GM12891 (cell line): Measurements from ENCODE around the gene FBXL20. TPM values are rescaled to one million over a fixed set of nuclear protein-coding genes. Genes with fewer than 3 reads are reported as not detected.
"Not testable (repeated sequence)": the region's sequence is repeated elsewhere in the genome, so short reads cannot be mapped to it uniquely, and the experiment has no call there.

Experiments used
- DNase-seq: peaks from one replicate; pipeline ENCODE4 v3.0.0; 2011; ENCODE audit warnings: low spot score; ENCODE audit not compliant: insufficient read length
- FAIRE-seq: peaks from 2 replicates; lab custom pipeline; 2011; peaks lifted over from hg19 to GRCh38; lab: Jason Lieb, UNC
- PAX5 ChIP-seq: IDR thresholded peaks from 2 replicates; pipeline ENCODE4 v1.6.1; 2011; ENCODE audit warnings: low read length, moderate library complexity, mild to moderate bottlenecking; ENCODE audit not compliant: insufficient read depth, severe bottlenecking
- POLR2A ChIP-seq: IDR thresholded peaks from 2 replicates; pipeline ENCODE4 v1.6.1; 2011; ENCODE audit warnings: low read depth, low read length, control low read depth
- POLR2AphosphoS5 ChIP-seq: IDR thresholded peaks from 2 replicates; pipeline ENCODE4 v1.6.1; 2011; ENCODE audit warnings: low read depth, low read length, control low read depth
- POU2F2 ChIP-seq: IDR thresholded peaks from 2 replicates; pipeline ENCODE4 v1.6.1; 2011; ENCODE audit warnings: low read depth, mild to moderate bottlenecking, control low read depth, low read length, moderate library complexity
- SPI1 ChIP-seq: IDR thresholded peaks from 2 replicates; pipeline ENCODE4 v1.6.1; 2011; ENCODE audit warnings: low read depth, low read length, control low read depth
- TAF1 ChIP-seq: IDR thresholded peaks from 2 replicates; pipeline ENCODE4 v1.6.1; 2011; ENCODE audit warnings: low read depth, low read length, control low read depth
- polyA plus RNA-seq: library from polyadenylated mRNA; unstranded; fragments of >200 nt; gene quantifications from one replicate; pipeline ENCODE4 v1.2.1, GENCODE V29; 2012; ENCODE audit warnings: low read depth, missing spikeins, inconsistent platforms; ENCODE audit not compliant: missing spikeins

FBXL20 gene, protein sequence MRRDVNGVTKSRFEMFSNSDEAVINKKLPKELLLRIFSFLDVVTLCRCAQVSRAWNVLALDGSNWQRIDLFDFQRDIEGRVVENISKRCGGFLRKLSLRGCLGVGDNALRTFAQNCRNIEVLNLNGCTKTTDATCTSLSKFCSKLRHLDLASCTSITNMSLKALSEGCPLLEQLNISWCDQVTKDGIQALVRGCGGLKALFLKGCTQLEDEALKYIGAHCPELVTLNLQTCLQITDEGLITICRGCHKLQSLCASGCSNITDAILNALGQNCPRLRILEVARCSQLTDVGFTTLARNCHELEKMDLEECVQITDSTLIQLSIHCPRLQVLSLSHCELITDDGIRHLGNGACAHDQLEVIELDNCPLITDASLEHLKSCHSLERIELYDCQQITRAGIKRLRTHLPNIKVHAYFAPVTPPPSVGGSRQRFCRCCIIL
- polyA plus RNA-seq: 1.7 TPM

DNA sequence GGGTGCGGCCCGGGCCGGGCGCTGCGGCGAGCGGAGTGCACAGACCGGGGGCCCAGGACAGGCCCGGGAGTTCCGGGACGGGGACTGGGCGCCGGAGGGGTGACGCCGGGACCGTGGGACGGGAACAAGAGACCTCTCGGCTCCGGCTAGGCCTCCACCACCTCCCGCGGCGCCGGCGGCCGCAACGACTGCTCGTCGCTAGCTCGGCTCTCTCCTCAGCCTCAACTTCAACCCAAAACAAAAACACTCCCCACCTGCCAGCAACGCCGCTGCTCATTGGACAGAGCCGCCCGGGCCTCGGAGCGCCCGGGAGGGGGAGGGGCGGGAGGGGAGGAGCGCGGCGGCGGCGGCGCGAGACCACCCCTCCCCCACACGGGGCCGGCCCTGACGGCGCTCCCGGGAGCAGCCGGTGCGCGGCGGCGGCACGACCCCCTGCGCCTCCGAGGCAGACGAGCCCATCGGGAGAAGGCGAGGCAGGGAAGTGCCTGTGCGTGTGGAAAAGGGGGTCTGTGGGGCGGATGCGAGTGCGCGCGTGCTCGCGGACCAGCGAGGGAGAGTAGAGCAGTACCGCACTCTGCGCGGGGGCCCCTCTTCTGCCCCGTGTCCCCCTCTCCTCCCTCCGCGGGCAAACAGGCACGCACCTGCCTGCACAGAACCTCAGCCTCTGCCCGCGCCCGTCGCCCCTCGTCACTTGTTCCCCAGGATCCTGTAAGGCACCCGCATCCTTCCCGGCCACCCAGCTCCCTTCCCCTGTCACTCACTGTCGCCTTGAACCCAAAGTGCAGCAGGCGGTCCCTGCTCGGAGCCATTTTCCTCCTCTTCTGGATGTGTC, at the start of gene FBXL20:
FBXL20 (minus strand) TSS at position 215 of the 832 bp plus-strand sequence. CDS start 224 bp downstream, outside the sequence.
- peak; percentile 97 for DNase-seq
- TF ChIP-seq TAF1: peak; percentile 59; the same call in 1 of the 2 replicates
- peak; percentile 81 for TF ChIP-seq POLR2AphosphoS5
- TF ChIP-seq POU2F2: no peak
- peak; percentile 89 for TF ChIP-seq POLR2A
- TF ChIP-seq PAX5: peak; percentile 76
- no peak for TF ChIP-seq SPI1
- peak; percentile 93 for FAIRE-seq

- peak; percentile 85 for DNase-seq
- peak; percentile 92 for FAIRE-seq
- TF ChIP-seq POLR2AphosphoS5 (peak; percentile 88), POLR2A (peak; percentile 95), TAF1 (peak; percentile 98), SPI1 (peak; percentile 79), POU2F2 (peak; percentile 57; the same call in 1 of the 2 replicates), PAX5 (peak; percentile 28)
Measured at GRCh38 chr17:39450847-39451581, 49.6 kb upstream of the FBXL20 start, which contains the start of gene MED1. Gene MED1 (minus strand): TSS chr17:39451263. CDS start chr17:39451062, 201 bp downstream.

- DNase-seq (no peak), FAIRE-seq (no peak)
- no peak for TF ChIP-seq SPI1
- TF ChIP-seq POLR2AphosphoS5: no peak
- no peak for TF ChIP-seq POU2F2
- no peak for TF ChIP-seq PAX5
- TF ChIP-seq POLR2A: no peak
- no peak for TF ChIP-seq TAF1
Measured at GRCh38 chr17:39450051-39450450, 48.6 kb upstream of the FBXL20 start.

GRCh38 chr17:39447561-39447960, 46.1 kb upstream of the FBXL20 start:
- no peak for TF ChIP-seq POLR2AphosphoS5
- TF ChIP-seq POU2F2: no peak
- no peak for TF ChIP-seq PAX5
- DNase-seq: no peak
- FAIRE-seq: no peak

DNA sequence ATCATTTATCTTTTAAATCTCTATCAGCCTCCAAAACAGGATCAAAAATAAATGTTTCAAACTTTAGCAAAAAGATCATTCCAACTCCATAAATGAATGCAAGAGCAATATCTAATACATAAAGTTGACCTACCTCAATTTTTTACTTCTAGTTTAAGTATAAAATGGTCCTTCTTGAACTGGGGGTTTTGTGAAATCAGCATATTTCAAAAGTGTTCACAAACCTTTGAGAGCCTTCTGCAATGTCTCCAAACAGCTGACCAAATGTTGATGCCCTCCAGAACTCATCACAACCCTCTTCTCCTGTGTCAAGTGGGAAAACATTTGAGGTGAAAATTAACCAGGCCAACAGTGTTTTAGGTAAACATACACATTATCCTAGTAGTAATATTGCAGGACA, 41.9 kb upstream of the FBXL20 start:
- TF ChIP-seq SPI1 (no peak), PAX5 (no peak), POLR2AphosphoS5 (no peak), POU2F2 (no peak), POLR2A (no peak), TAF1 (no peak)
- DNase-seq (no peak), FAIRE-seq (no peak)

- DNase-seq, FAIRE-seq: not testable (repeated sequence)
Measured at GRCh38 chr17:39439868-39440267, 38.4 kb upstream of the FBXL20 start.

DNA sequence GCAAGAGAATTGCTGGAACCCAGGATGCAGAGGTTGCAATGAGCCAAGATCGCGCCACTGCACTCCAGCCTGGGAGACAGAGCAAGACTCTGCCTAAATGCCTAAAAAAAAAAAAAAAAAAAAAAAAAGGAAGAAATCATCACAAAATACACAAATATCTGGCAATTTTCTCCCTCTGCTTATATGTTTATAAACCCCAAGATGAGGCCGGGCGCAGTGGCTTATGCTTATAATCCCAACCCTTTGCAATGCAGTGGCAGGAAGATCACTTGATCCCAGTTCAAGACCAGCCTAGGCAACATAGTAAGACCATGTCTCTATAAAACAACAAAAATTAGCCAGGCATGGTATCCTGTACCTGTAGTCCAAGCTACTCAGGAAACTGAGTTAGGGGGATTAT, 28.2 kb upstream of the FBXL20 start:
- no peak for TF ChIP-seq POU2F2
- TF ChIP-seq POLR2A: no peak
- TF ChIP-seq TAF1: no peak
- no peak for TF ChIP-seq POLR2AphosphoS5
- no peak for TF ChIP-seq SPI1
- no peak for TF ChIP-seq PAX5
- DNase-seq: no peak
- FAIRE-seq: no peak

- DNase-seq (no peak), FAIRE-seq (no peak)
- TF ChIP-seq POLR2A (no peak), SPI1 (no peak), POU2F2 (no peak), POLR2AphosphoS5 (no peak), TAF1 (no peak)
Measured at GRCh38 chr17:39416141-39416540, 14.7 kb upstream of the FBXL20 start.

- no peak for DNase-seq
- FAIRE-seq: no peak
- TF ChIP-seq SPI1 (no peak), PAX5 (no peak), POLR2A (no peak), TAF1 (no peak), POLR2AphosphoS5 (no peak), POU2F2 (no peak)
Measured at GRCh38 chr17:39410279-39410678, 8.9 kb upstream of the FBXL20 start.
